Osteocyte (in vitro differentiated cells): Measurements from ENCODE around the gene ATF4. TPM values are rescaled to one million over a fixed set of nuclear protein-coding genes. Genes with fewer than 3 reads are reported as not detected.

Source experiments
- DNase-seq: peaks from one replicate; pipeline ENCODE4 v3.0.0; 2021; ENCODE audit warnings: mixed read lengths; ENCODE audit not compliant: unreplicated experiment; ENCODE audit errors: extremely low spot score
- H3K27ac Mint-ChIP-seq: one replicate; pipeline ENCODE4 v1.8.0; 2021; ENCODE audit warnings: mild to moderate bottlenecking, mixed read lengths; ENCODE audit not compliant: unreplicated experiment
- H3K27me3 Mint-ChIP-seq: one replicate; pipeline ENCODE4 v1.8.0; 2021; ENCODE audit warnings: mixed read lengths; ENCODE audit not compliant: unreplicated experiment
- H3K36me3 Mint-ChIP-seq: one replicate; pipeline ENCODE4 v1.8.0; 2021; ENCODE audit warnings: mixed read lengths; ENCODE audit not compliant: unreplicated experiment
- H3K4me1 Mint-ChIP-seq: one replicate; pipeline ENCODE4 v1.8.0; 2021; ENCODE audit warnings: mixed read lengths; ENCODE audit not compliant: unreplicated experiment
- H3K4me3 Mint-ChIP-seq: one replicate; pipeline ENCODE4 v1.8.0; 2021; ENCODE audit warnings: mild to moderate bottlenecking, moderate library complexity, mixed read lengths; ENCODE audit not compliant: unreplicated experiment
- H3K9me3 Mint-ChIP-seq: one replicate; pipeline ENCODE4 v1.8.0; 2021; ENCODE audit warnings: mixed read lengths; ENCODE audit not compliant: unreplicated experiment
- total RNA-seq: library from RNA; stranded (reverse); gene quantifications from 2 replicates; pipeline ENCODE4 v1.2.1, GENCODE V29; 2021
- TF ChIP-seq, protein P1 (sequence below): fragments of 200-600 bp; sonication (generic); IDR thresholded peaks from 2 replicates; pipeline ENCODE4 v1.5.0; 2021; ENCODE audit warnings: antibody characterized with exemption, mild to moderate bottlenecking, moderate library complexity

The ATF4 gene
- total RNA-seq, 1 donor from 2014 or later, result 408 TPM

DNA sequence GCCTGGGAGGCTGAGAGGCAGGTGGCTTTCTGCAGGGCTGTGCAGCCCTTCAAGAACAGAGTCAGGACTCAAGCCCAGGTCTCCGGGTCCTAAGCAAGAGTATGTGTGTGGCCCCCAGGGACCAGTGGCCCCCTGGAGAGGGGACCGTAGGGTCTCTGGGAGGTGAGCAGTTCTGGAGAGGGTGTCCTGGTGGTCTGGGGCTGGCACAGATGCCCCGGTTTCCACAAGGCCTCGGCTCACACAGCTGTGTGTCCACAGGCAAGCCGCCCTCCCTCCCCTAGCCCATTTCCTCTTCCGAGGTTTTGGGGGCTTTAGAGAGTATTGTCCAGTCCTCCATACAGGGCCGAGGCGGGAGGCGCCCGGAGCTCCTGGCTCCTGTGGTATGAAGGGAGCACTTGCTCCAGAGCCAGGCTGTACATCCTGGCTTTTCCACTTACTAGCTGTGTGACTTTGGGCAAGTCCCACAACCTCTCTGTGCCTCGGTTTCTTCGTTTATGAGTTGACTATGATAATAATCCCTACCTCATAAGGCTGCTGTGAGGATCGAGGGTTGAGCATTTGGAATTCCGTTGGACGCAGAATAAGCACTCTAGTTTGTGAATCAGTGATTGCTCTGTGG, 15.6 kb downstream of the ATF4 start:
- TF ChIP-seq, protein P1, sequence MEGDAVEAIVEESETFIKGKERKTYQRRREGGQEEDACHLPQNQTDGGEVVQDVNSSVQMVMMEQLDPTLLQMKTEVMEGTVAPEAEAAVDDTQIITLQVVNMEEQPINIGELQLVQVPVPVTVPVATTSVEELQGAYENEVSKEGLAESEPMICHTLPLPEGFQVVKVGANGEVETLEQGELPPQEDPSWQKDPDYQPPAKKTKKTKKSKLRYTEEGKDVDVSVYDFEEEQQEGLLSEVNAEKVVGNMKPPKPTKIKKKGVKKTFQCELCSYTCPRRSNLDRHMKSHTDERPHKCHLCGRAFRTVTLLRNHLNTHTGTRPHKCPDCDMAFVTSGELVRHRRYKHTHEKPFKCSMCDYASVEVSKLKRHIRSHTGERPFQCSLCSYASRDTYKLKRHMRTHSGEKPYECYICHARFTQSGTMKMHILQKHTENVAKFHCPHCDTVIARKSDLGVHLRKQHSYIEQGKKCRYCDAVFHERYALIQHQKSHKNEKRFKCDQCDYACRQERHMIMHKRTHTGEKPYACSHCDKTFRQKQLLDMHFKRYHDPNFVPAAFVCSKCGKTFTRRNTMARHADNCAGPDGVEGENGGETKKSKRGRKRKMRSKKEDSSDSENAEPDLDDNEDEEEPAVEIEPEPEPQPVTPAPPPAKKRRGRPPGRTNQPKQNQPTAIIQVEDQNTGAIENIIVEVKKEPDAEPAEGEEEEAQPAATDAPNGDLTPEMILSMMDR, result no peak
- Mint-ChIP-seq H3K4me3 (no peak overlapping the region), H3K36me3 (no peaks in the 10 kb centered on the region), H3K27me3 (peaks cover 6% of the 10 kb centered on the region), H3K27ac (no peak overlapping the region), H3K4me1 (peaks cover 16% of the 10 kb centered on the region), H3K9me3 (no peaks in the 10 kb centered on the region)
- no peak for DNase-seq

DNA sequence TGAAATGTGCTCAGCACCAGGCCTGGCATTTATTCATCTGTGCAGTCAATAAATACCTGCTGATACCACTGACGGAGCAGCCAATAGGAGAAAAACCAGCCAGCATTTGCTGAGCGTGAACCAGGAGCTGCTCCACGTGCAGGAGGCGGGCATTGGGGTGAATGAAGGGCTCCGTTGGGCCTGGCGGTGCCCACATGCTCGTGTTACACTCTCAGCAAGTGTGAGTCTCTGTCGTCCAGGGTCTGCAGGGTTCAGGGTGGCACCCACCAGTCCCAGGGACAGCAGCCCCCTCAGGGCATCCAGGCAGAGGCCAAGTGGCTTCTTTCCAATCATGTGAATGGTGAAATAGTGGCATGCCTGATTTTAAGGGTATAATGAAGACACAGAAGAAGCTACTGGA, 16.3 kb downstream of the ATF4 start:
- no peaks in the 10 kb centered on the region for H3K9me3 Mint-ChIP-seq

DNA sequence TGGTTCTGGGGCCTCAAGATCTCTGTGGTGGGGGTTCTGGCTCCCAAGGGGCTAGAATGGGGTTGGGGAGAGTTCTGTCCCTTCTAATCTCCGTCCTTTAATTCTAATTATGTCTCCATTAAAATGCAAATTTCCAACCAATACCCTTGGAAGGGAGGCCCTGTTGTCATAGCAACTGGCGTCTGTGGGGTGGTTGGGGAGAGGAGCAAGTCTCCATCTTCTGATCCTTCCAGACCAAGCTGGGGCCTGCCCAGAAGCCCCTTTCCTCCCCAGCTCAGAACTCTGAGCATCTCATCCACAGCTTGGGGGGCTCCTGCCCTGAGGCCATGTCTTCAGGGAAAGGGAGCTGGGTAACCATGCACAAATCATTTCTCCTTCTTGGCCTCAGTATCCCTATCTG, 17.6 kb downstream of the ATF4 start:
- Mint-ChIP-seq H3K4me3 (no peak overlapping the region), H3K27me3 (peaks cover 8% of the 10 kb centered on the region), H3K4me1 (peaks cover 3% of the 10 kb centered on the region), H3K9me3 (no peaks in the 10 kb centered on the region), H3K36me3 (no peaks in the 10 kb centered on the region), H3K27ac (no peak overlapping the region)
- no peak for DNase-seq
- TF ChIP-seq, protein P1, result no peak

More for the DNA sequence above, 16.3 kb downstream of the ATF4 start:
- Mint-ChIP-seq H3K4me1 (peaks cover 9% of the 10 kb centered on the region), H3K4me3 (no peak overlapping the region), H3K27me3 (peaks cover 8% of the 10 kb centered on the region), H3K36me3 (no peaks in the 10 kb centered on the region), H3K27ac (no peak overlapping the region)
- TF ChIP-seq, protein P1, result no peak
- DNase-seq, result no peak

DNA sequence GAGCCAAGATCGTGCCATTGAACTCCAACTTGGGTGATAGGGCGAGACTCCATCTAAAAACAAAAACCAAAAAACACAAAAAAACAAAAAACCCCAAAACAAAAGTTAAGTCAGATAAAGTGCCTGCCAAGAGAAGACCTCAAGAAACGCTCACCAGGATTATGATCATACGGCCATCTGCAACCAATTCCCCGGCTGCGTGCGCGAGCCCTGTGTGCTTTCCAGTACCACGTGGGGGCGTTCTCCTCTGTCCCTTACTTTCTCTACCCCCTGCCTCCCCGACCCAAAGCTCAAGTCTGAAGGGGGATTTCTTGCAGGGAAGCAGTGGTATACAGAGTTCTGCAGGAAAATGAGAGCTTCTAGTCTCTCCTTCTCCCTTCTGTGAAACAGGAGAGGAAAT, 22.7 kb downstream of the ATF4 start:
- H3K9me3 Mint-ChIP-seq, result no peaks in the 10 kb centered on the region
- DNase-seq, result no peak
- H3K27me3 Mint-ChIP-seq, result peaks cover 27% of the 10 kb centered on the region
- TF ChIP-seq, protein P1, result peak; percentile 53
- H3K36me3 Mint-ChIP-seq, result no peaks in the 10 kb centered on the region
- peaks cover 3% of the 10 kb centered on the region for H3K4me1 Mint-ChIP-seq
- no peak overlapping the region for H3K4me3 Mint-ChIP-seq
- H3K27ac Mint-ChIP-seq, result no peak overlapping the region

DNA sequence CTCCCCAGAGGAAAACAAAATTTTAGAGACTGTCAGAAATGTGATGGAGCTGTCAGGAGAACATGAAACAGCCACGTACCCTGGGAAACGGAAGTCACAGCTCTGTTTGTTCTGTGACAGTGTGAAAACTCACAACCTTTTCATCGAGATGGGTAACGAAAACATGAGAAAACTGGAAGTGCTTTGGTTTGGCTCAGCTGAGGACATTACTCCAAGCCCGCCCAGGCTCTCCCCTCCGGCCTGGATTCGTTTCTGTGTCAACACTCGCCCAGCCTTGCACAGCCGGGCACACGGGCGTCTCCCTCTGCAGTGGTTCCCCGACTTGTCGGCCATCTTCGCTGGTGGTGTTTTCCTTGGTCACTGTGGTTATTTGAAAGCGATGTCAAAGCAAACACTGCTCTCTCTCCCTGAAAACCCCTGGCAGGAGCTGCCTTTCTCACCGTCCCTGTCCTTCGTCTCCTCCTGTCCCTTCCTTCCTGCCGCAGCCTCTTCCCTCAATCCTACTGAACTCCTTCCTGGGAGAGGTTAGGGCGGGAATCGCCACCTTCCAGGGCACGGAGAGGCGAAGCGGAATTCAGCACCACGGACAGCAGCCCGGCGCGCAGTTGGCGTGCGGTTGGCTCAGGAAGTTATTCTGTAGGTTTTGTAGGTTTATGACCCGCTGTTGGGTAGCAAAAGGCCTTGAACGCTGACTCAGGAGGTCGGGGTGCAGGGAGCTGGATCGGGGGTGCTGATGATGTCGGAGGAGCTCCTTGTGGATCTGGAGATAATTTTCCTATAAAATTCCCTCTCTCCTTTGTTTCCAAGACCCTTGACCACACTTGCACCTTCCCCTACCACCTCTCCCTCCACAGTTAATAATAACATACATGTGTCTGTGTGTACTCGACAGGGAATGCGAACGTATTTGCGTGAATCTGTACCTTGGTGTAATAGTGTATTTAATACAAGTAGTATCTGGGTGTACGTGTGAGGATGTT, 25.3 kb downstream of the ATF4 start:
- TF ChIP-seq, protein P1, result no peak
- Mint-ChIP-seq H3K9me3 (no peaks in the 10 kb centered on the region), H3K36me3 (no peaks in the 10 kb centered on the region), H3K27me3 (peaks cover 27% of the 10 kb centered on the region), H3K27ac (no peak overlapping the region), H3K4me3 (no peak overlapping the region), H3K4me1 (peaks cover 3% of the 10 kb centered on the region)
- DNase-seq, result no peak
